ENCODE measurements around the gene KHSRP.
A peak's percentile ranks its signal among the peaks of the same experiment; 100 is the strongest.

KHSRP gene

GRCh38 chr19:6424195-6424938 lies at the start of gene KHSRP:
KHSRP (minus strand) TSS chr19:6424811; CDS start chr19:6424701, 110 bp downstream.
- peak; percentile 28 for DNase-seq

- no peak for DNase-seq
Observed at GRCh38 chr19:6473647-6474046, 49.0 kb upstream of the KHSRP start.

- DNase-seq = no peak
Observed at GRCh38 chr19:6472713-6473112, 48.1 kb upstream of the KHSRP start.

GRCh38 chr19:6471076-6471475 lies 46.5 kb upstream of the KHSRP start:
- no peak for DNase-seq

- DNase-seq = no peak
Observed at GRCh38 chr19:6470173-6470572, 45.6 kb upstream of the KHSRP start.

- DNase-seq = no peak
Observed at GRCh38 chr19:6467384-6467783, 42.8 kb upstream of the KHSRP start.

- no peak for DNase-seq
Observed at GRCh38 chr19:6466526-6467248, 42.1 kb upstream of the KHSRP start.

GRCh38 chr19:6465663-6466062 lies 41.1 kb upstream of the KHSRP start:
- no peak for DNase-seq

GRCh38 chr19:6465006-6465405 lies 40.4 kb upstream of the KHSRP start:
- no peak for DNase-seq

GRCh38 chr19:6464070-6464873 lies 39.7 kb upstream of the KHSRP start, which contains the start of gene CRB3:
CRB3 (plus strand) TSS chr19:6464271; CDS start chr19:6464702, 431 bp downstream.
- peak; percentile 83 for DNase-seq

- peak; percentile 97 for DNase-seq
Observed at GRCh38 chr19:6460099-6460884, 35.7 kb upstream of the KHSRP start.

- DNase-seq = peak; percentile 80
Observed at GRCh38 chr19:6459262-6460098, 34.9 kb upstream of the KHSRP start, which contains the start of gene SLC25A23. SLC25A23 (minus strand) TSS chr19:6459792; CDS start chr19:6459628, 164 bp downstream.

- DNase-seq = no peak
Observed at GRCh38 chr19:6458695-6459261, 34.2 kb upstream of the KHSRP start.

- no peak for DNase-seq
Observed at GRCh38 chr19:6457958-6458694, 33.5 kb upstream of the KHSRP start.

GRCh38 chr19:6455924-6456323 lies 31.3 kb upstream of the KHSRP start:
- no peak for DNase-seq

GRCh38 chr19:6453951-6454565 lies 29.4 kb upstream of the KHSRP start:
- no peak for DNase-seq

GRCh38 chr19:6452899-6453298 lies 28.3 kb upstream of the KHSRP start:
- DNase-seq = no peak

GRCh38 chr19:6452223-6452614 lies 27.6 kb upstream of the KHSRP start:
- DNase-seq = no peak

- DNase-seq = no peak
Observed at GRCh38 chr19:6451583-6452222, 27.1 kb upstream of the KHSRP start.
